Measurements from ENCODE around the gene KLF17.
"Not testable (repeated sequence)": the region's sequence is repeated elsewhere in the genome, so short reads cannot be mapped to it uniquely, and the experiment has no call there.

Gene KLF17

GRCh38 chr1:44138239-44138638, 19.6 kb downstream of the KLF17 start:
- in situ Hi-C loops (cut with HindIII; ENCODE audit: low sequenced_read_pairs): no loop called here
- TF ChIP-seq CTCF (IDR thresholded peaks at IDR 0.05; ENCODE audit: low read depth, low read length, missing control alignments): no peak
- DNase-seq (ENCODE audit: low read depth): no peak
- H3K4me3 ChIP-seq (ENCODE audit: low read depth, low read length): no peak overlapping the region

GRCh38 chr1:44139565-44139964, 20.9 kb downstream of the KLF17 start:
- DNase-seq (ENCODE audit: low read depth); in situ Hi-C loops (cut with HindIII; ENCODE audit: low sequenced_read_pairs); H3K4me3 ChIP-seq (ENCODE audit: low read depth, low read length): not testable (repeated sequence)

DNA sequence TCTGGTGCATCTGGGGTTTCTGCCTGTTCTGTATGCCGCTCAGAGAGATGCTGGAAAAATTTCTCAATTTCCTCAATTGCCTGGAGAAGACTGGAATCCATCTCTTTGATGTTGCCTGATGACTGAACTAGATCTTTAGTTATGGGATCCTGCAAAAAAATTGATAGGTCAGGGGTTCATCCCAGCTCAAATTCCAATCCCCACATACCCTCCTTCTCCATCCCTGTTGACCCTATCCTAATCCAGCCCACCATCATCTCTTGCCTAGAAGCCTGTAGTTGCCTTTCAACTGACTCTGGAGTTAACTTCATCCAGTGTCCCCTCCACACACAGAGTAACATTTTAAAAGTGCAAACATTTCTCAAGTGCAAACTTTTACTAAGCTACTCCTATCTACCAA, 22.9 kb downstream of the KLF17 start, which contains the start of gene KLF18:
Gene KLF18 (minus strand): TSS at position 101 of the 400 bp plus-strand sequence. CDS start 0 bp downstream, at position 101.
- in situ Hi-C loops (cut with HindIII; ENCODE audit: low sequenced_read_pairs): no loop called here
- TF ChIP-seq CTCF (IDR thresholded peaks at IDR 0.05; ENCODE audit: low read depth, low read length, missing control alignments): no peak
- no peak within 1 kb of the TSS for H3K4me3 ChIP-seq (ENCODE audit: low read depth, low read length)
- no peak for DNase-seq (ENCODE audit: low read depth)

DNA sequence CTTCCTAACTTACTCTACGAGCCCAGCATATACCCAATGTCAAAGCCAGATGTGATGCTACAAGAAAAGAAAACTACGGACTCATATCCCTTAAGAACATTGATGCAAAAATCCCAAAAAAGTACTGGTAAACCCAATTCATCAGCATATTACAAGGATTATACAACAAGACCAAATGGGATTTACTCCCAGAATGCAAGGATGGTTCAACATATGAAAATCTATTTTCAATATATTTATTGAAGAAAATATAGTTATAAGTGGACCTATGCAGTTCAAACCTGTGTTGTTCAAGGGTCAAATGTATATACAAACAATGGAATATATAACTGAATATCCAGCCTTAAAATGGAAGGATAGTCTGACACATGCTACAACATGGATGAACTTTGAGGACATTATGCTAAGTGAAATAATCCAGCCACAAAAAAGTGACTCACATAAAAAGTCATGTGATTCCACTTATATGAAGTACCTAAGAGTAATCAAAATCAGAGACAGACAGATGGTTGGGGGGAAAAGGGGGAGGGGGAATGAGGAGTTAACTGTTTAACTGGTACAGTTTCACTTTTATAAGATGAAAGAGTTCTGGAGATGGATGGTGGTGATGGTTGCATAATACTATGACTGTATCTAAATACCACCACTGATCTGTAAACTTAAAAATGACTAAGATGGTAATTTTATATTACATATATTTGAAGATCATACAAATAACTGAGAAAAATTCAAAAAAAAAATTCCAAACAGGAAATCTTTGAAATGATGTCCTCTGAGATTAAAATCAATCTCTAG, 26.5 kb downstream of the KLF17 start:
- DNase-seq (ENCODE audit: low read depth): no peak
- TF ChIP-seq CTCF (IDR thresholded peaks at IDR 0.05; ENCODE audit: low read depth, low read length, missing control alignments): no peak
- H3K4me3 ChIP-seq (ENCODE audit: low read depth, low read length): no peak overlapping the region
- in situ Hi-C loops (cut with HindIII; ENCODE audit: low sequenced_read_pairs): no loop called here

DNA sequence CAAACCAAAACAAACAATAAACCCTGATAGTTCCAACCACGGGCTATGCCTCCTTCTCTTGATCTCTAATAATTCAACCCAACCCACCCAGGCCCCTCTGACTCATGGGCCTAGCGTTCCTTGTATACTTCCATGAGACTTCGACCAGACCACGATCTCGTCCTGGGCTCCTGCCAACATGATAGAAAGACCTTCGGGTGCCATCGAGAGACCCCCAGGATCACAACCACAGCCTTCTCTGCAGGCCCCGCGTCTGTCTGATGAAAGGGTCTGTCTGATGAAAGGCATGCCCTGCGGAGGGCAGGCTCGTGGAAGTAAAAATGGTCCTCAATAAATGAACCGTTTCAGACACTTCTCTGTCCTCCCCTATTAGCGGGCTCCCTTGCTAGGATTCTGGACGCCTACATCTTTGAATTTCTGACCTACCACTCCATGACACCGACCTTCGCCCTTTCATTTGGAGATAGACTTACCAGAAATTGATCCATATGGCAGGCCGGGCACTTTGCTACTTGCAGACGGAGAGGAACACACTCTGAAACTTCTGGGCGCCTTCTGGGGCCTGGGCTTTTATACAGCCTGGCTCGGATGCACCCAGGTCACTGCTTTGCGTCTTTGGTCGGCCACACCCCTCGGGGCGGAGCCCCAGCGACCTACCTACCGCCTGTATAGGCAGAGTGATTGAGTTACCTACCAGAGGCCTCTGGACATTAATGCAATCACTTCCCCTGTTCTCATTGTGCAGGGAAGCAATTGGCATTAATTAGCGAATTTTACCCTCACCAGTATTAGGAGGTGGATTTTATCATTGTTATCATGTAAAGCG, 28.1 kb downstream of the KLF17 start:
- in situ Hi-C loops (cut with HindIII; ENCODE audit: low sequenced_read_pairs): no loop called here
- no peak for TF ChIP-seq CTCF (IDR thresholded peaks at IDR 0.05; ENCODE audit: low read depth, low read length, missing control alignments)
- no peak for DNase-seq (ENCODE audit: low read depth)
- H3K4me3 ChIP-seq (ENCODE audit: low read depth, low read length): no peak overlapping the region

GRCh38 chr1:44147582-44147981, 29.0 kb downstream of the KLF17 start:
- in situ Hi-C loops (cut with HindIII; ENCODE audit: low sequenced_read_pairs): no loop called here

More at GRCh38 chr1:44147582-44147981, 29.0 kb downstream of the KLF17 start:
- TF ChIP-seq CTCF (IDR thresholded peaks at IDR 0.05; ENCODE audit: low read depth, low read length, missing control alignments): no peak
- no peak overlapping the region for H3K4me3 ChIP-seq (ENCODE audit: low read depth, low read length)
- DNase-seq (ENCODE audit: low read depth): no peak

Data from astrocyte of the cerebellum (primary cell).